Measurements from ENCODE around the gene SH3BP1.

GRCh38 chr22:37632174-37633088 is 7.0 kb upstream of the SH3BP1 start:
- TF ChIP-seq NUFIP1 (IDR thresholded peaks at IDR 0.05; ENCODE audit: partially characterized antibody) (no peak), CTCF (IDR thresholded peaks at IDR 0.05 in 2 of 3, conservative IDR thresholded peaks at IDR 0.05 in 1 of 3; ENCODE audit: insufficient read depth in 2 of 3, low read depth in 1 of 3, low read length in 3 of 3) (no peak), EZH2 (IDR thresholded peaks at IDR 0.05; ENCODE audit: borderline replicate concordance, low read depth, low read length) (no peak), IRF2 (CRISPR knock-in tag; IDR thresholded peaks at IDR 0.05) (no peak)
